ENCODE data around the gene EHD2. TPM values are rescaled to one million over a fixed set of nuclear protein-coding genes. Genes with fewer than 3 reads are reported as not detected.

The EHD2 gene
- total RNA-seq, 1 experiment from 2014 or later: 13.3 TPM

DNA sequence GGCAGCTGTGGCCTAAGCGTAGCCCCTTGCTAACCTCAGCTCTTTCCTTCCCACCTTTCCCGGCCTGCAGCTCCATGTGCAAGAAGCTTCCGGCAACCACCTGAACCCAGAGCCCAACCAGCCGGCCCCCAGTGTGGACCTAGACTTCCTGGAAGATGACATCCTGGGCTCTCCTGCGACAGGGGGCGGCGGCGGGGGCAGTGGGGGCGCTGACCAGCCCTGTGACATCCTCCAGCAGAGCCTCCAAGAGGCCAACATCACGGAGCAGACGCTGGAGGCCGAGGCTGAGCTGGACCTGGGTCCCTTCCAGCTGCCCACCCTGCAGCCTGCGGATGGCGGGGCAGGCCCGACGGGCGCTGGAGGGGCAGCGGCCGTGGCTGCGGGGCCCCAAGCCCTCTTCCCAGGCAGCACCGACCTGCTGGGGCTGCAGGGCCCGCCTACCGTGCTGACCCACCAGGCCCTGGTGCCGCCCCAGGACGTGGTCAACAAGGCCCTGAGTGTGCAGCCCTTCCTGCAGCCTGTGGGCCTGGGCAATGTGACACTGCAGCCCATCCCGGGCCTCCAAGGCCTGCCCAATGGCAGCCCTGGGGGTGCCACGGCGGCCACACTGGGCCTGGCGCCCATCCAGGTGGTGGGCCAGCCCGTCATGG is 33.8 kb upstream of the EHD2 start:
- BruUV-seq (replicated peaks): no TSS peak
- Mint-ChIP-seq H3K4me1 (ENCODE audit: low read depth, unreplicated experiment) (peaks cover 7% of the 10 kb centered on the region), H3K36me3 (ENCODE audit: insufficient read depth, unreplicated experiment) (peaks cover 73% of the 10 kb centered on the region), H3K9me3 (ENCODE audit: unreplicated experiment) (no peaks in the 10 kb centered on the region), H3K27ac (ENCODE audit: unreplicated experiment) (no peak overlapping the region), H3K4me3 (ENCODE audit: unreplicated experiment) (no peak overlapping the region), H3K27me3 (ENCODE audit: insufficient read depth, unreplicated experiment) (no peaks in the 10 kb centered on the region)
- Histone ChIP-seq H3K27me3 (replicated peaks; ENCODE audit: control insufficient read depth, insufficient read depth, low read length) (no peaks in the 10 kb centered on the region), H3K9me3 (no peaks in the 10 kb centered on the region), H3K4me1 (no peaks in the 10 kb centered on the region), H3K36me3 (ENCODE audit: control insufficient read depth, insufficient read depth, low read length) (no peaks in the 10 kb centered on the region; the same call in 1 of the 2 replicates), H3K4me3 (ENCODE audit: low read depth, low read length) (no peak overlapping the region)
- DNase-seq: no peak
- ChIA-PET CTCF (no interaction called here), POLR2A (interaction anchor here (0.6 kb wide), 1 partner anchor 77 kb away, joined by 3 read pairs; no protein-coding TSS in a partner anchor)
- TF ChIP-seq, protein P1, sequence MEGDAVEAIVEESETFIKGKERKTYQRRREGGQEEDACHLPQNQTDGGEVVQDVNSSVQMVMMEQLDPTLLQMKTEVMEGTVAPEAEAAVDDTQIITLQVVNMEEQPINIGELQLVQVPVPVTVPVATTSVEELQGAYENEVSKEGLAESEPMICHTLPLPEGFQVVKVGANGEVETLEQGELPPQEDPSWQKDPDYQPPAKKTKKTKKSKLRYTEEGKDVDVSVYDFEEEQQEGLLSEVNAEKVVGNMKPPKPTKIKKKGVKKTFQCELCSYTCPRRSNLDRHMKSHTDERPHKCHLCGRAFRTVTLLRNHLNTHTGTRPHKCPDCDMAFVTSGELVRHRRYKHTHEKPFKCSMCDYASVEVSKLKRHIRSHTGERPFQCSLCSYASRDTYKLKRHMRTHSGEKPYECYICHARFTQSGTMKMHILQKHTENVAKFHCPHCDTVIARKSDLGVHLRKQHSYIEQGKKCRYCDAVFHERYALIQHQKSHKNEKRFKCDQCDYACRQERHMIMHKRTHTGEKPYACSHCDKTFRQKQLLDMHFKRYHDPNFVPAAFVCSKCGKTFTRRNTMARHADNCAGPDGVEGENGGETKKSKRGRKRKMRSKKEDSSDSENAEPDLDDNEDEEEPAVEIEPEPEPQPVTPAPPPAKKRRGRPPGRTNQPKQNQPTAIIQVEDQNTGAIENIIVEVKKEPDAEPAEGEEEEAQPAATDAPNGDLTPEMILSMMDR (IDR thresholded peaks at IDR 0.05; ENCODE audit: insufficient read depth in 1 of 2, low read depth in 1 of 2, low read length in 1 of 2, severe bottlenecking in 1 of 2, unreplicated experiment in 1 of 2): no peak
- intact Hi-C loops (cut with micrococcal nuclease; ENCODE audit: unreplicated experiment): no loop called here

DNA sequence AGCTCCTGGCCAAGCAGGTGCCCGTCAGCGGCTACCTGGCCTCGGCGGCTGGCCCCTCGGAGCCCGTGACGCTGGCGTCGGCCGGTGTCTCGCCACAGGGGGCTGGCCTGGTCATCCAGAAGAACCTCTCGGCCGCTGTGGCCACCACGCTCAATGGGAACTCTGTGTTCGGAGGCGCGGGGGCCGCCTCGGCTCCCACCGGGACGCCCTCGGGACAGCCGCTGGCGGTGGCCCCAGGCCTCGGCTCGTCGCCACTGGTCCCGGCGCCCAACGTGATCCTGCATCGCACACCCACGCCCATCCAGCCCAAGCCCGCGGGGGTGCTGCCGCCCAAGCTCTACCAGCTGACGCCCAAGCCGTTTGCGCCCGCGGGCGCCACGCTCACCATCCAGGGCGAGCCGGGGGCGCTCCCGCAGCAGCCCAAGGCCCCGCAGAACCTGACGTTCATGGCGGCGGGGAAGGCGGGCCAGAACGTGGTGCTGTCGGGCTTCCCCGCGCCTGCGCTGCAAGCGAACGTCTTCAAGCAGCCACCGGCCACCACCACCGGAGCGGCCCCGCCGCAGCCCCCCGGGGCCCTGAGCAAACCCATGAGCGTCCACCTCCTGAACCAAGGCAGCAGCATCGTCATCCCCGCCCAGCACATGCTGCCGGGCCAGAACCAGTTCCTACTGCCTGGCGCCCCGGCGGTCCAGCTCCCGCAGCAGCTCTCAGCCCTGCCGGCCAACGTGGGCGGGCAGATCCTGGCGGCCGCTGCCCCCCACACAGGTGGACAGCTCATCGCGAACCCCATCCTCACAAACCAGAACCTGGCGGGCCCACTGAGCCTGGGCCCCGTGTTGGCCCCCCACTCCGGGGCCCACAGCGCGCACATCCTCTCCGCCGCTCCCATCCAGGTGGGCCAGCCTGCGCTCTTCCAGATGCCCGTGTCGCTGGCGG is 33.0 kb upstream of the EHD2 start:
- Mint-ChIP-seq H3K36me3 (ENCODE audit: insufficient read depth, unreplicated experiment) (peaks cover 76% of the 10 kb centered on the region), H3K4me1 (ENCODE audit: low read depth, unreplicated experiment) (peaks cover 9% of the 10 kb centered on the region), H3K9me3 (ENCODE audit: unreplicated experiment) (no peaks in the 10 kb centered on the region), H3K27ac (ENCODE audit: unreplicated experiment) (no peak overlapping the region), H3K27me3 (ENCODE audit: insufficient read depth, unreplicated experiment) (no peaks in the 10 kb centered on the region), H3K4me3 (ENCODE audit: unreplicated experiment) (no peak overlapping the region)
- no peak overlapping the region for H3K4me3 ChIP-seq (ENCODE audit: low read depth, low read length)
- BruUV-seq (replicated peaks): no TSS peak
- no peaks in the 10 kb centered on the region for H3K27me3 ChIP-seq (replicated peaks; ENCODE audit: control insufficient read depth, insufficient read depth, low read length)
- intact Hi-C loops (cut with micrococcal nuclease; ENCODE audit: unreplicated experiment): no loop called here
- POLR2A ChIA-PET: no interaction called here
- H3K36me3 ChIP-seq (ENCODE audit: control insufficient read depth, insufficient read depth, low read length): no peaks in the 10 kb centered on the region; the same call in 1 of the 2 replicates
- H3K9me3 ChIP-seq: no peaks in the 10 kb centered on the region
- no peak for DNase-seq
- TF ChIP-seq, protein P1 (IDR thresholded peaks at IDR 0.05; ENCODE audit: insufficient read depth in 1 of 2, low read depth in 1 of 2, low read length in 1 of 2, severe bottlenecking in 1 of 2, unreplicated experiment in 1 of 2): no peak
- H3K4me1 ChIP-seq: no peaks in the 10 kb centered on the region
- CTCF ChIA-PET: no interaction called here

- Histone ChIP-seq H3K9me3 (no peaks in the 10 kb centered on the region), H3K4me1 (no peaks in the 10 kb centered on the region), H3K27me3 (replicated peaks; ENCODE audit: control insufficient read depth, insufficient read depth, low read length) (no peaks in the 10 kb centered on the region), H3K36me3 (ENCODE audit: control insufficient read depth, insufficient read depth, low read length) (no peaks in the 10 kb centered on the region; the same call in 1 of the 2 replicates), H3K4me3 (ENCODE audit: low read depth, low read length) (no peak overlapping the region)
- BruUV-seq (replicated peaks): no TSS peak
- Mint-ChIP-seq H3K9me3 (ENCODE audit: unreplicated experiment) (no peaks in the 10 kb centered on the region), H3K4me3 (ENCODE audit: unreplicated experiment) (no peak overlapping the region), H3K27ac (ENCODE audit: unreplicated experiment) (peak overlapping the region; percentile 78), H3K4me1 (ENCODE audit: low read depth, unreplicated experiment) (peaks cover 14% of the 10 kb centered on the region), H3K36me3 (ENCODE audit: insufficient read depth, unreplicated experiment) (peaks cover 76% of the 10 kb centered on the region), H3K27me3 (ENCODE audit: insufficient read depth, unreplicated experiment) (no peaks in the 10 kb centered on the region)
- no peak for DNase-seq
- intact Hi-C loops (cut with micrococcal nuclease; ENCODE audit: unreplicated experiment): no loop called here
- TF ChIP-seq, protein P1 (IDR thresholded peaks at IDR 0.05; ENCODE audit: insufficient read depth in 1 of 2, low read depth in 1 of 2, low read length in 1 of 2, severe bottlenecking in 1 of 2, unreplicated experiment in 1 of 2): no peak
- ChIA-PET CTCF (no interaction called here), POLR2A (no interaction called here)
Measured at GRCh38 chr19:47680858-47681332, 32.3 kb upstream of the EHD2 start.
